ENCODE data around the gene SIGLEC7.

DNA sequence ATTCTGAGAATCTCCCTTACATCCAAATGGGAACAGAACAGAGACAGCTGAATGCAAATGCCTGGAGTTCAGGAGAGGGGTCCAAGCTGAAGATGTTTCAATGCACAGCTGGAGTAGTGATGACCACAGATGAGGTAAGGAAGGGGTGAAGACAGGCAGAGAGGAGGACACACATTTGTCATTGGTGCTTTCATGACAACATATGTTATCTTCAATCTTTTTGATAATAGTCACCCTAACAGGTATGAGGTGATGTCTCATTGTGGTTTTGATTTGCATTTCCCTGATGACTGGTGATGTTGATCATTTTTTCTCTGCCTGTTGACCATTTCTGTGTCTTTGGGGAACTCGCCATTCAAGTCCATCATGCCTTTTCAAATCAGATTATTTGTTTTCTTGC is 19.2 kb downstream of the SIGLEC7 start:
- TF ChIP-seq, protein P1, sequence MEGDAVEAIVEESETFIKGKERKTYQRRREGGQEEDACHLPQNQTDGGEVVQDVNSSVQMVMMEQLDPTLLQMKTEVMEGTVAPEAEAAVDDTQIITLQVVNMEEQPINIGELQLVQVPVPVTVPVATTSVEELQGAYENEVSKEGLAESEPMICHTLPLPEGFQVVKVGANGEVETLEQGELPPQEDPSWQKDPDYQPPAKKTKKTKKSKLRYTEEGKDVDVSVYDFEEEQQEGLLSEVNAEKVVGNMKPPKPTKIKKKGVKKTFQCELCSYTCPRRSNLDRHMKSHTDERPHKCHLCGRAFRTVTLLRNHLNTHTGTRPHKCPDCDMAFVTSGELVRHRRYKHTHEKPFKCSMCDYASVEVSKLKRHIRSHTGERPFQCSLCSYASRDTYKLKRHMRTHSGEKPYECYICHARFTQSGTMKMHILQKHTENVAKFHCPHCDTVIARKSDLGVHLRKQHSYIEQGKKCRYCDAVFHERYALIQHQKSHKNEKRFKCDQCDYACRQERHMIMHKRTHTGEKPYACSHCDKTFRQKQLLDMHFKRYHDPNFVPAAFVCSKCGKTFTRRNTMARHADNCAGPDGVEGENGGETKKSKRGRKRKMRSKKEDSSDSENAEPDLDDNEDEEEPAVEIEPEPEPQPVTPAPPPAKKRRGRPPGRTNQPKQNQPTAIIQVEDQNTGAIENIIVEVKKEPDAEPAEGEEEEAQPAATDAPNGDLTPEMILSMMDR (IDR thresholded peaks at IDR 0.05), result no peak
- no peak for TF ChIP-seq EP300 (IDR thresholded peaks at IDR 0.05)
